Measurements from ENCODE around the gene BCL2.

DNA sequence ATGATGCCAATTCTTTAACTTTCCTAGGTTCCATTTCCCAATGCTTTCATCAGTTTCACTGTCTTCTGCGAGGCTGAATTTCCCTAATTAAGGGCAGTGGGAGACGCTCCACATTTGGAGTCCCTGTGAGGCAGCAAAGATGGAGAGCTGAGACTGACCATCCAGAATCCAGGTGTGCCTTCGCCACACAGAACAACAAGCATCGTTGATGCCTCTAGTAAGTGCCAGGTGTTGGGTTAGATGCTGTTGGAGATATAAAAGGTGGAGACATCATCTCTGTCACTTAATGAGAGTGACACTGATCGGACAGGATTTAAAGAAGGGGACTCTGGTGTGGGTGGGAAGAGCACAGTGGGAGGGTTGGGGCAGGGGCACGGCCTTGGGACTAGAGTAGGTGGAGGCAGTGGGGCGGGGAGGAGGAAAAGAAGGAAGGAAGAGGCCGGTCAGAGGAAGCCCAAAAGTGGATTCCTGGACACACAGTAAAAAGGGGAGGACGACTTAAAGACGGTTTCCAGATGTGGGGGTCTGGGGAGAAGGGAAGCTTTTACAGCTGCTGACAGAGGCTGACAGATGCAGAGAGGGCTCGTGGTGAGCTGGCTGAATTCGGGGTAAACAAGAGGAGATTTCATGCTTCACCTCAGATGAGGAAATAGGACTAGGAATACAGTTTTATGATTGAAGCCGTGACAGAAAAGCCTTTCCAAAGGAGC, 113.0 kb downstream of the BCL2 start:
- TF ChIP-seq, protein P1, sequence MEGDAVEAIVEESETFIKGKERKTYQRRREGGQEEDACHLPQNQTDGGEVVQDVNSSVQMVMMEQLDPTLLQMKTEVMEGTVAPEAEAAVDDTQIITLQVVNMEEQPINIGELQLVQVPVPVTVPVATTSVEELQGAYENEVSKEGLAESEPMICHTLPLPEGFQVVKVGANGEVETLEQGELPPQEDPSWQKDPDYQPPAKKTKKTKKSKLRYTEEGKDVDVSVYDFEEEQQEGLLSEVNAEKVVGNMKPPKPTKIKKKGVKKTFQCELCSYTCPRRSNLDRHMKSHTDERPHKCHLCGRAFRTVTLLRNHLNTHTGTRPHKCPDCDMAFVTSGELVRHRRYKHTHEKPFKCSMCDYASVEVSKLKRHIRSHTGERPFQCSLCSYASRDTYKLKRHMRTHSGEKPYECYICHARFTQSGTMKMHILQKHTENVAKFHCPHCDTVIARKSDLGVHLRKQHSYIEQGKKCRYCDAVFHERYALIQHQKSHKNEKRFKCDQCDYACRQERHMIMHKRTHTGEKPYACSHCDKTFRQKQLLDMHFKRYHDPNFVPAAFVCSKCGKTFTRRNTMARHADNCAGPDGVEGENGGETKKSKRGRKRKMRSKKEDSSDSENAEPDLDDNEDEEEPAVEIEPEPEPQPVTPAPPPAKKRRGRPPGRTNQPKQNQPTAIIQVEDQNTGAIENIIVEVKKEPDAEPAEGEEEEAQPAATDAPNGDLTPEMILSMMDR (IDR thresholded peaks at IDR 0.05) = no peak
- TF ChIP-seq POLR2AphosphoS5 (IDR thresholded peaks at IDR 0.05) (no peak), POLR2A (IDR thresholded peaks at IDR 0.05) (no peak)

All from sigmoid colon (tissue), 4 donors.